ENCODE results near the gene ADPRHL1.

The ADPRHL1 gene

GRCh38 chr13:113499936-113500335 is 46.6 kb upstream of the ADPRHL1 start:
- H3K27ac ChIP-seq (ENCODE audit: low read length), result no peak overlapping the region
- no peaks in the 10 kb centered on the region for H3K9me3 ChIP-seq (replicated peaks; ENCODE audit: insufficient read depth, low read length)
- H3K4me2 ChIP-seq (ENCODE audit: low read depth, low read length), result no peak overlapping the region
- no peak overlapping the region for H3K9ac ChIP-seq (ENCODE audit: low read length)
- peaks cover 5% of the 10 kb centered on the region for H3K36me3 ChIP-seq (replicated peaks; ENCODE audit: insufficient read depth, low read length)
- no peak overlapping the region for H2AFZ ChIP-seq (ENCODE audit: low read length)
- peaks cover 9% of the 10 kb centered on the region; the same call in 1 of the 2 replicates for H3F3A ChIP-seq (ENCODE audit: insufficient read depth, low read length)
- DNase-seq, result no peak
- H3K79me2 ChIP-seq (ENCODE audit: low read length), result peaks cover 7% of the 10 kb centered on the region
- H3K4me1 ChIP-seq (ENCODE audit: low read length), result no peaks in the 10 kb centered on the region
- no peaks in the 10 kb centered on the region for H3K27me3 ChIP-seq (replicated peaks; ENCODE audit: insufficient read depth, low read length)
- H3K4me3 ChIP-seq (ENCODE audit: low read length), result no peak overlapping the region
- no peaks in the 10 kb centered on the region for H4K20me1 ChIP-seq (ENCODE audit: insufficient read depth, low read length)
- H3K9me2 ChIP-seq (replicated peaks; ENCODE audit: insufficient read depth, low read length), result no peaks in the 10 kb centered on the region
- TF ChIP-seq EZH2 (optimal IDR thresholded peaks at IDR 0.05; ENCODE audit: low read depth, low read length) (no peak), EZH2phosphoT487 (IDR thresholded peaks at IDR 0.05; ENCODE audit: low read length) (no peak), CTCF (IDR thresholded peaks at IDR 0.05; ENCODE audit: low read length) (no peak)

- no peaks in the 10 kb centered on the region for H3K27me3 ChIP-seq (replicated peaks; ENCODE audit: insufficient read depth, low read length)
- H3K4me3 ChIP-seq (ENCODE audit: low read length), result no peak overlapping the region
- H3F3A ChIP-seq (ENCODE audit: insufficient read depth, low read length), result peaks cover 9% of the 10 kb centered on the region; the same call in 1 of the 2 replicates
- no peak overlapping the region for H2AFZ ChIP-seq (ENCODE audit: low read length)
- H3K79me2 ChIP-seq (ENCODE audit: low read length), result peaks cover 17% of the 10 kb centered on the region
- DNase-seq, result no peak
- H3K27ac ChIP-seq (ENCODE audit: low read length), result no peak overlapping the region
- no peak for TF ChIP-seq EZH2phosphoT487 (IDR thresholded peaks at IDR 0.05; ENCODE audit: low read length)
- TF ChIP-seq CTCF (IDR thresholded peaks at IDR 0.05; ENCODE audit: low read length), result no peak
- no peak for TF ChIP-seq EZH2 (optimal IDR thresholded peaks at IDR 0.05; ENCODE audit: low read depth, low read length)
- peaks cover 5% of the 10 kb centered on the region for H3K36me3 ChIP-seq (replicated peaks; ENCODE audit: insufficient read depth, low read length)
- H3K4me1 ChIP-seq (ENCODE audit: low read length), result 0 out of 2 replicates have a peak, but pooled peaks cover 3% of the 10 kb centered on the region
- H3K9me3 ChIP-seq (replicated peaks; ENCODE audit: insufficient read depth, low read length), result no peaks in the 10 kb centered on the region
- no peak overlapping the region for H3K4me2 ChIP-seq (ENCODE audit: low read depth, low read length)
- H3K9ac ChIP-seq (ENCODE audit: low read length), result no peak overlapping the region
- no peaks in the 10 kb centered on the region for H4K20me1 ChIP-seq (ENCODE audit: insufficient read depth, low read length)
- H3K9me2 ChIP-seq (replicated peaks; ENCODE audit: insufficient read depth, low read length), result no peaks in the 10 kb centered on the region
Measured at GRCh38 chr13:113498905-113499304, 45.6 kb upstream of the ADPRHL1 start.

GRCh38 chr13:113497217-113497616 is 43.9 kb upstream of the ADPRHL1 start:
- H3K9me2 ChIP-seq (replicated peaks; ENCODE audit: insufficient read depth, low read length), result no peaks in the 10 kb centered on the region
- TF ChIP-seq EZH2phosphoT487 (IDR thresholded peaks at IDR 0.05; ENCODE audit: low read length), result no peak
- no peak for TF ChIP-seq EZH2 (optimal IDR thresholded peaks at IDR 0.05; ENCODE audit: low read depth, low read length)
- no peak for TF ChIP-seq CTCF (IDR thresholded peaks at IDR 0.05; ENCODE audit: low read length)
- H3K4me2 ChIP-seq (ENCODE audit: low read depth, low read length), result no peak overlapping the region
- no peak overlapping the region for H3K4me3 ChIP-seq (ENCODE audit: low read length)
- H3K79me2 ChIP-seq (ENCODE audit: low read length), result peaks cover 25% of the 10 kb centered on the region
- no peak overlapping the region for H2AFZ ChIP-seq (ENCODE audit: low read length)
- peaks cover 9% of the 10 kb centered on the region for H3F3A ChIP-seq (ENCODE audit: insufficient read depth, low read length)
- DNase-seq, result peak; percentile 18
- H3K9ac ChIP-seq (ENCODE audit: low read length), result no peak overlapping the region
- H3K27ac ChIP-seq (ENCODE audit: low read length), result peak overlapping the region; percentile 13; the same call in 1 of the 2 replicates
- H3K27me3 ChIP-seq (replicated peaks; ENCODE audit: insufficient read depth, low read length), result no peaks in the 10 kb centered on the region
- H3K36me3 ChIP-seq (replicated peaks; ENCODE audit: insufficient read depth, low read length), result peaks cover 5% of the 10 kb centered on the region
- H3K9me3 ChIP-seq (replicated peaks; ENCODE audit: insufficient read depth, low read length), result no peaks in the 10 kb centered on the region
- no peaks in the 10 kb centered on the region for H4K20me1 ChIP-seq (ENCODE audit: insufficient read depth, low read length)
- peaks cover 5% of the 10 kb centered on the region; the same call in 1 of the 2 replicates for H3K4me1 ChIP-seq (ENCODE audit: low read length)

Data from MM.1S (cell line).